CD4-positive, CD25-positive, alpha-beta regulatory T cell (primary cell): ENCODE data around the gene PDE3B. TPM values are rescaled to one million over a fixed set of nuclear protein-coding genes. Genes with fewer than 3 reads are reported as not detected.
"Not testable (repeated sequence)": the region's sequence is repeated elsewhere in the genome, so short reads cannot be mapped to it uniquely, and the experiment has no call there.

Source experiments
- ATAC-seq, 2 donors: fragments of 150-1000 bp; cut with Tn5 transposase; one replicate each; pipeline ENCODE4 v1.10.0; 2021; ENCODE audit warnings: low read depth in 2 of 2, moderate number of reproducible peaks in 2 of 2, moderate library complexity in 1 of 2
- DNase-seq, 3 donors: peaks; one replicate each; pipeline versions ENCODE4 v3.0.0 to v3.0.0-alpha.2; 2012 to 2022; ENCODE audit warnings: mixed read lengths in 1 of 3
- H3K27ac ChIP-seq: one replicate; pipeline ENCODE4 v1.7.0; 2013; ENCODE audit warnings: mild to moderate bottlenecking, low read length; ENCODE audit not compliant: insufficient read depth, poor library complexity, severe bottlenecking
- H3K27me3 ChIP-seq: one replicate; pipeline ENCODE4 v1.7.0; 2013; ENCODE audit warnings: low read length; ENCODE audit not compliant: control insufficient read depth, insufficient read depth
- H3K36me3 ChIP-seq: one replicate; pipeline ENCODE4 v1.7.0; 2013; ENCODE audit warnings: mild to moderate bottlenecking, low read length, moderate library complexity; ENCODE audit not compliant: control insufficient read depth, insufficient read depth
- H3K4me1 ChIP-seq: 2 replicates; pipeline ENCODE4 v1.7.0; 2013; ENCODE audit warnings: mild to moderate bottlenecking, low read length; ENCODE audit not compliant: insufficient read depth, control insufficient read depth, poor library complexity, severe bottlenecking
- H3K4me3 ChIP-seq: one replicate; pipeline ENCODE4 v1.7.0; 2013; ENCODE audit warnings: low read depth, mild to moderate bottlenecking, low read length, moderate library complexity
- H3K9me3 ChIP-seq, 2 experiments: 1 replicate in 1 of 2; 2 replicates in 1 of 2; pipeline ENCODE4 v1.7.0; 2013; ENCODE audit warnings: low read length in 2 of 2, mild to moderate bottlenecking in 1 of 2, moderate library complexity in 1 of 2; ENCODE audit not compliant: control insufficient read depth in 2 of 2
- H3K27ac Mint-ChIP-seq, 3 donors: one replicate each; pipeline ENCODE4 v1.8.0; 2020 to 2022; ENCODE audit warnings: mild to moderate bottlenecking in 3 of 3, mixed read lengths in 3 of 3, moderate library complexity in 2 of 3
- H3K27me3 Mint-ChIP-seq: one replicate; pipeline ENCODE4 v1.8.0; 2022; ENCODE audit warnings: mild to moderate bottlenecking, mixed read lengths
- H3K36me3 Mint-ChIP-seq: one replicate; pipeline ENCODE4 v1.8.0; 2020; ENCODE audit warnings: mixed read lengths
- H3K4me1 Mint-ChIP-seq, 4 donors: one replicate each; pipeline ENCODE4 v1.8.0; 2020 to 2022; ENCODE audit warnings: mixed read lengths in 4 of 4, mild to moderate bottlenecking in 1 of 4
- H3K4me3 Mint-ChIP-seq, 4 donors: one replicate each; pipeline ENCODE4 v1.8.0; 2020 to 2022; ENCODE audit warnings: mild to moderate bottlenecking in 4 of 4, mixed read lengths in 4 of 4, moderate library complexity in 3 of 4
- H3K9me3 Mint-ChIP-seq, 7 donors: one replicate each; pipeline ENCODE4 v1.8.0; 2020 to 2022; ENCODE audit warnings: mixed read lengths in 7 of 7, mild to moderate bottlenecking in 3 of 7, moderate library complexity in 2 of 7
- polyA plus RNA-seq, 4 donors: library from polyadenylated mRNA; unstranded; fragments of 300-500 nt; fragmentation: Illumina TruSeq; gene quantifications; one replicate each; pipeline ENCODE4 v1.2.3, GENCODE V29; 2021
- total RNA-seq: library from RNA; stranded (reverse); gene quantifications from one replicate; pipeline ENCODE4 v1.2.3, GENCODE V29; 2022

PDE3B gene
- total and polyA plus RNA-seq, 5 donors from 2014 or later: 32.8 to 99.5 (median 61.7) TPM

DNA sequence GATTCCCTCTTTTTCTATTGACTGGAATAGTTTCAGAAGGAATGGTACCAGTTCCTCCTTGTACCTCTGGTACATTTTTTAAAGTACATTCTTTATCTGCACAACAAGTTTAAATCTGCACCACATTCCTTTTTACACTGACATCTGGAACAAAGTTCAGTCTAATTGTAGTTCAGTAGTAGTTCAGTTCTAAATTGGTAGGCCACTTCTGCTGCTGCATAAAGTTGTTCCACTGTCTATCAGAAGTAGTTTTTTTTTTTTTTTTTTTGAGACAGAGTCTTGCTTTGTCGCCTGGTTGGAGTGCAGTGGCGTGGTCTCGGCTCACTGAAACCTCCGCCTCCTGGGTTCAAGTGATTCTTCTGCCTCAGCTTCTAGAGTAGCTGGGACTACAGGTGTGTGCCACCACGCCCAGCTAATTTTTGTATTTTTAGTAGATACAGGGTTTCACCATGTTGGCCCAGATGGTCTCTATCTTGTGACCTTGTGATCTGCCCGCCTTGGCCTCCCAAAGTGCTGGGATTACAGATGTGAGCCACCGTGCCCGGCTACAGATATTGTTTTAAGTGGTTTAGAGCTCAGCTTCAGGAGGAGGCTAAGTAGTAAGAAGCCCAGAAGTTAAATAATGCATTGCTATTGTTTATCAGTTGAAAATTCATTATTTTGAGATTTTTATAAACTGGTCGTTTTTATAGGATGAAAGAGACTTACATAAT is 115.9 kb downstream of the PDE3B start:
- peak overlapping the region; percentile 18 for H3K27ac ChIP-seq
- H3K4me3 ChIP-seq, H3K27me3 Mint-ChIP-seq, ATAC-seq, H3K9me3 Mint-ChIP-seq, H3K9me3 ChIP-seq, H3K36me3 ChIP-seq, H3K27me3 ChIP-seq, DNase-seq: not testable (repeated sequence)
- Mint-ChIP-seq H3K4me3 (peak overlapping the region in 2 of 4 donors; percentile 57 to 78), H3K27ac (peak overlapping the region; percentile 84 to 90 (median 86)), H3K36me3 (peaks cover 14% of the 10 kb centered on the region), H3K4me1 (peaks cover 0 to 42% (median 12%) of the 10 kb centered on the region in 4 donors)
- H3K4me1 ChIP-seq: peaks cover 22% of the 10 kb centered on the region

DNA sequence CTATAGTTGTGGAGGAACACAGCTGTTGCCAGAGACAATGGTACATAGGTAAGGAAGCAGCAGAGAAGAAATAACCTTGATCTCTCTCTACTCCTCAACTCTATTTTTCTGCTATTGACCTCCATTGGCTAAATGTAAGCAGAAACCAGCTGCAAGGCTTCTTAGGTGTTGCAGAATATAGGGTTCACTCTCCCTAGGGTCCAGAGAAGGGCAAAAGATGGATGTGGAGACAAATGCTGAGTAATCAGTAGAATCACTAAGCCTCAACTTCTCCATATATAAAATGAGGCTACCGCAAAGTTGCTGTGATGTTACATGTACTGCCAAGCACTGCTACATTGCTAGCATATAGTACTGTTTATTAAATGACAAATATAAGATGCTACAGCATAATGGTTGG is 120.6 kb downstream of the PDE3B start:
- DNase-seq (peak in 1 of 3 donors; percentile 33), ATAC-seq (no peak)
- peaks cover 64% of the 10 kb centered on the region for H3K4me1 ChIP-seq
- no peaks in the 10 kb centered on the region for H3K36me3 Mint-ChIP-seq
- no peaks in the 10 kb centered on the region for H3K27me3 ChIP-seq
- H3K4me3 ChIP-seq: peak overlapping the region; percentile 70
- H3K4me1 Mint-ChIP-seq: peaks cover 21 to 49% (median 24%) of the 10 kb centered on the region in 4 donors
- no peak overlapping the region for H3K4me3 Mint-ChIP-seq
- H3K9me3 Mint-ChIP-seq: no peaks in the 10 kb centered on the region
- H3K27ac ChIP-seq: peak overlapping the region; percentile 90
- H3K9me3 ChIP-seq: no peaks in the 10 kb centered on the region
- H3K36me3 ChIP-seq: no peaks in the 10 kb centered on the region
- H3K27ac Mint-ChIP-seq: no peak overlapping the region
- H3K27me3 Mint-ChIP-seq: peaks cover 8% of the 10 kb centered on the region

DNA sequence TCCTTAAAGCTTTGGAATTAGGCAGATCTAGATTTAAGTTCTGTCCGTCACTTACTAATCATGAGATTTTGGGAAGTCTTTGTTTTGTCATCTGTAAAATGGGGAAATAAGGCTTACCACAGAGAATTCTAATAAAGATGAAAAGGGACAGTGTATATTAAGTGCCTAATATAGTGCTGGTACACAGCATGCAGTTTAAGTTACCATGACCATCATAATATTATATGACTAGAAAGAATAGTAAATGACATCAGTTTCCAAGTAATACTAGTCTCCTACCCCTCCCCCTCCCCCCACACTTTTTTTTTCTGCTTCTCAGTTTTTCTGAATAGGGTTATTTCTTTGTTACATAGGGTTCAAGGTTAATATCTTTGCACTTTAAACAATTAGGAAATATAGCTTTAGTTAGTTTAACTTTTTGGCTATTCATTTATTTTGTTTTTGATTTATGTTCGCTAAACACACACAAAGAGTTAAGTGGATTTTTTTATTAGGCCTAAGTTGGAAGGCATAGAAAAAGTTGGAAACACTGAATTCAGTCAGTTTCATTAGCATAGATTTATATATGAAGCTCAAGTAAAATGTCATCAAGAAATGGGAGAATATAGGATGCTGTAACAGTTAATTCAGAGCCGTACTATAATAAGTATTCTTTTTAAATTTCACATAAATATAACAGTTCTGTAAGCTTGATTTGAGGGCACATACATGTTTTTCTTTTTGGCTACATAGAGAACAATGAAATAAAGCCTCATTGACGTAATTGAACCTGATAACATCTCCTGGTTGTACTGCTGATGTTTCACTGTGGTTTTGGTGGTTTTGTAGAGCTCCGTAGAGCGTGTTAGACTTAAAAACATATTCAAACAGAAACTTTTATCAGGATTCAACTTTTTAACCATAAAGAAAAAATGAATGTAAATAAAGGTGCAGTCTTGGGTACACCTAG is 121.2 kb downstream of the PDE3B start:
- no peaks in the 10 kb centered on the region for H3K9me3 Mint-ChIP-seq
- DNase-seq: peak; percentile 58 to 96 (median 93)
- H3K27me3 Mint-ChIP-seq: peaks cover 8% of the 10 kb centered on the region
- ATAC-seq: peak; percentile 95 to 96
- no peaks in the 10 kb centered on the region for H3K36me3 ChIP-seq
- H3K27ac ChIP-seq: peak overlapping the region; percentile 90
- H3K4me3 ChIP-seq: peak overlapping the region; percentile 70
- H3K4me1 Mint-ChIP-seq: peaks cover 19 to 48% (median 25%) of the 10 kb centered on the region in 4 donors
- H3K9me3 ChIP-seq: no peaks in the 10 kb centered on the region
- no peaks in the 10 kb centered on the region for H3K36me3 Mint-ChIP-seq
- peaks cover 67% of the 10 kb centered on the region for H3K4me1 ChIP-seq
- no peak overlapping the region for H3K27ac Mint-ChIP-seq
- H3K4me3 Mint-ChIP-seq: peak overlapping the region in 2 of 4 donors; percentile 6 to 71
- no peaks in the 10 kb centered on the region for H3K27me3 ChIP-seq

DNA sequence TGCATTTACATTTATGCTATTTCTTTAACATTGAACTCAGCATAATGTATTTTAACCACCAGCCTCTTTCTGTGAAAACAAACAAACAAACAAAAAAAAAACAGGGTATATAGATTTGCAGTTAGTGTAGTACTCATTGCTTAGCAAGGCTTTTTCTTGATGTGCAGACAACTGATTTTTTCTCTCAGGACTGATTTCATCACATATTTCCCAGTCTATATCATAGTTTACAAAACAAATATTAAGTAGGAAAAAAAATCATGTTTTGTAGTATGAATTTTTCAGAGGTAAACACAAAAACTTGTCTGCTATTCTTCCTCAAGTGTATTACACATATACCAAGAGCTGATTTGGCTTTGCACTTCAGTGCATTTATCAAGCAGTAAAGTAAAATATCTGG is 123.0 kb downstream of the PDE3B start:
- H3K27ac Mint-ChIP-seq: peak overlapping the region; percentile 70 to 83 (median 76)
- ATAC-seq: no peak
- H3K36me3 ChIP-seq: no peaks in the 10 kb centered on the region
- peak overlapping the region; percentile 90 for H3K27ac ChIP-seq
- H3K4me3 Mint-ChIP-seq: peak overlapping the region; percentile 19 to 63 (median 37)
- no peaks in the 10 kb centered on the region for H3K36me3 Mint-ChIP-seq
- H3K4me1 Mint-ChIP-seq: peaks cover 28 to 49% (median 36%) of the 10 kb centered on the region in 4 donors
- peaks cover 8% of the 10 kb centered on the region for H3K27me3 Mint-ChIP-seq
- no peaks in the 10 kb centered on the region for H3K9me3 ChIP-seq
- H3K27me3 ChIP-seq: no peaks in the 10 kb centered on the region
- peaks cover 78% of the 10 kb centered on the region for H3K4me1 ChIP-seq
- no peaks in the 10 kb centered on the region for H3K9me3 Mint-ChIP-seq
- H3K4me3 ChIP-seq: peak overlapping the region; percentile 43
- DNase-seq: no peak

DNA sequence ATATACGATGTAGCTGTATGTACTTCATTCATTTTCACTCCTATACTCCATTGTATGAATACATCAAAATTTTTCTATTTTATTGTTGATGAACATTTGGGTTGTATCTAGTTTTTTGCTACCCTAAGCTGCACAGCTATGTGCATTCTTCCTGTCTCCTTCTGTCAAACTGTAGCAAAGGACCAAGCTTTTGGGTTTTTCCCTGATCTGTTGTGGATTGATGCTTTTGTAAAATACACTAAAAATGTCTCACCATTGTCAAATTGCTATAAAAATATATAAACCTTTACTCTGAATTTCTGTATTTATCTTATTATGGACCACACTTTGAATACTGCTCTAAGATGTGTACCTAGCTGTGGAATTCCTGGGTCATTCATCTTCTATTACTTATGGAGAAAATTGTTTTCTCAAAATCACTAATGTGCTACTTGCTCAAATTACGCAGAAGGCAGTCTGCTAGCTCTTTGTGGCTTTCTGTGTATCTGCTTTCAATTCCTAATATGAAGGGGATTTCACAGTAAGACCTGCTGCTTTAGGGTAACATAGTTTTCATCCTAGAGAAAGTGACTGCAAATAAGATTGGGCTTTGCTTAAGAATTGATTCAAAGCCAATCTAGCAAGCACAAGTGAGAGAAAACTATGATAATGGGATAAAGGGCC is 125.1 kb downstream of the PDE3B start:
- Histone ChIP-seq H3K27ac (peak overlapping the region; percentile 90), H3K4me1 (peaks cover 66% of the 10 kb centered on the region), H3K36me3 (no peaks in the 10 kb centered on the region), H3K9me3 (no peaks in the 10 kb centered on the region), H3K4me3 (peak overlapping the region; percentile 43), H3K27me3 (no peaks in the 10 kb centered on the region)
- DNase-seq (peak in 2 of 3 donors; percentile 39 to 62), ATAC-seq (no peak)
- H3K4me3 Mint-ChIP-seq: peak overlapping the region; percentile 24 to 62 (median 42)
- H3K4me1 Mint-ChIP-seq: peaks cover 28 to 57% (median 37%) of the 10 kb centered on the region in 4 donors
- peaks cover 1% of the 10 kb centered on the region for H3K36me3 Mint-ChIP-seq
- H3K9me3 Mint-ChIP-seq: no peaks in the 10 kb centered on the region
- peaks cover 8% of the 10 kb centered on the region for H3K27me3 Mint-ChIP-seq
- peak overlapping the region; percentile 83 to 90 (median 88) for H3K27ac Mint-ChIP-seq

DNA sequence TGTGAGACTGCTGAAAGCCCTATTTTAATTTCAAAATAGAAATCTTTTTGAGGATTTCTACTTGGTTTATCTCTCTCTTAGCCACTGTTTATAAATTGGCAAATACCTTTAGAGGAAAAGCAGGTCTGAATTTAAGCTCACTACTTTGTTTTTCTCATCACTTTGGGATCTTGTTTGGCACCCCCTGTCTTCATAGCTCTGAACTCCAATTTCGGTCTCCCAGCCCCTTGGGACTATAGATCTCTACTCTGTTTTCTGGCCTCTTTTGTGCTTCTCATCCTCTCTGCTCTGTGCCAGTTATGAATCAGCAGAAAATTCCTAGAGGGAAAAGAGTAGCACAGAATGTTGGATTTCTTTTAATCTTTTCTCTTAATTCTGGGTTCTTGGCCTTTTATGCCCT is 130.2 kb downstream of the PDE3B start:
- H3K9me3 ChIP-seq: no peaks in the 10 kb centered on the region
- H3K4me3 Mint-ChIP-seq: peak overlapping the region in 1 of 4 donors; percentile 7
- no peak for DNase-seq
- H3K27me3 ChIP-seq: no peaks in the 10 kb centered on the region
- H3K4me3 ChIP-seq: peak overlapping the region; percentile 10
- H3K4me1 Mint-ChIP-seq: peaks cover 18 to 61% (median 35%) of the 10 kb centered on the region in 4 donors
- no peaks in the 10 kb centered on the region for H3K9me3 Mint-ChIP-seq
- peak overlapping the region; percentile 29 to 71 (median 42) for H3K27ac Mint-ChIP-seq
- H3K27ac ChIP-seq: no peak overlapping the region
- no peak for ATAC-seq
- H3K36me3 Mint-ChIP-seq: peaks cover 22% of the 10 kb centered on the region
- H3K27me3 Mint-ChIP-seq: peaks cover 4% of the 10 kb centered on the region
- H3K36me3 ChIP-seq: peaks cover 13% of the 10 kb centered on the region
- H3K4me1 ChIP-seq: peaks cover 19% of the 10 kb centered on the region

DNA sequence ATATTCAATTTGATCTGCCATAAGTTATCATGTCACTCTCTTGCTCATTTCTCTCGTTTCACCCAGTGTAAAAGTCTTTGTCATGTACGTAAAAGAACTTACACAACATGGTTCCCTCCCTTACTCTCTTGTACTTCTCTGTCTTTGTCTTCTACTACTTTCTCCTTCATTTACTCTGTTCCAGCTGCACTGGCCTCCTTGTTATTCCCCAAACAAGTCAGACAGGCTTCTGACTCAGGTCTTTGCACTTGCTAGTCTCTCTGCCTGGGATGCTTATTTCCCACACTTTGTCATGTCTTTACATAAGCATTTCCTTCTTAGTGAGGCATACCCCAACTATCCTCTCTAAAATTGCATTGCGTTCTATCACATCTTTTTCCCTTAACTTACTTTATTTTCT is 131.1 kb downstream of the PDE3B start:
- Histone ChIP-seq H3K4me3 (no peak overlapping the region), H3K36me3 (peaks cover 13% of the 10 kb centered on the region), H3K27ac (no peak overlapping the region), H3K4me1 (peaks cover 12% of the 10 kb centered on the region), H3K27me3 (no peaks in the 10 kb centered on the region), H3K9me3 (no peaks in the 10 kb centered on the region)
- H3K4me1 Mint-ChIP-seq: peaks cover 16 to 58% (median 33%) of the 10 kb centered on the region in 4 donors
- peak overlapping the region in 2 of 3 donors; percentile 20 to 84 for H3K27ac Mint-ChIP-seq
- H3K9me3 Mint-ChIP-seq: peaks cover 0 to 4% (median 0%) of the 10 kb centered on the region in 7 donors
- DNase-seq: no peak
- no peak overlapping the region for H3K4me3 Mint-ChIP-seq
- no peak for ATAC-seq
- peaks cover 26% of the 10 kb centered on the region for H3K36me3 Mint-ChIP-seq
- H3K27me3 Mint-ChIP-seq: peaks cover 4% of the 10 kb centered on the region
